ENCODE measurements around the gene CAMK4.
"Not testable (repeated sequence)": the region's sequence is repeated elsewhere in the genome, so short reads cannot be mapped to it uniquely, and the experiment has no call there.

The CAMK4 gene

DNA sequence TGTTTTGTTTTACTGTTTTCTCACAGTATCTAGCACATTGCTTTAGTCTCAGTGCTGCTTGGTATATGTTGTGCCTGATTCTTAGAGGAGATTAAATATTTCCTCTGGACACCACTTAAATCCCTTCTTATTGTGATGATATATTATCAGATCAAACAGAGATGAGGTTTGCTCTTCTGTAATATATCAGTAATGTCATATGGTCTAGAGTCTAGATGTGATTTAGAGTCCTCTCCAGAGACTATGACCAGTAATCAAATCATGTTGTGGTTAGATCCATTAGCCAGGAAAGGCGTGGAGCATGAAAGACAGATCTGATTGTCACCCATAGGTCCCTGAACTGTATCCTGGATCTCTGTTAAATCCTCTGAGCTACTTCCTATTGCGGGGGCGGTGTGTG, 24.4 kb downstream of the CAMK4 start:
- DNase-seq = no peak
- in situ Hi-C loops (cut with HindIII; ENCODE audit: low pct_ligation_motif_present, low pct_unique_long_range_greater_than_20kb, low sequenced_read_pairs) = no loop called here

- in situ Hi-C loops (cut with HindIII; ENCODE audit: low pct_ligation_motif_present, low pct_unique_long_range_greater_than_20kb, low sequenced_read_pairs) = no loop called here
- no peak for DNase-seq
These were observed 27.7 kb downstream of the CAMK4 start for GRCh38 chr5:111251921-111252320.

- in situ Hi-C loops (cut with HindIII; ENCODE audit: low pct_ligation_motif_present, low pct_unique_long_range_greater_than_20kb, low sequenced_read_pairs) = no loop called here
- DNase-seq = no peak
These were observed 28.8 kb downstream of the CAMK4 start for GRCh38 chr5:111252799-111253545.

GRCh38 chr5:111254613-111255012, 30.4 kb downstream of the CAMK4 start:
- peak; percentile 2 for DNase-seq
- in situ Hi-C loops (cut with HindIII; ENCODE audit: low pct_ligation_motif_present, low pct_unique_long_range_greater_than_20kb, low sequenced_read_pairs) = no loop called here

DNA sequence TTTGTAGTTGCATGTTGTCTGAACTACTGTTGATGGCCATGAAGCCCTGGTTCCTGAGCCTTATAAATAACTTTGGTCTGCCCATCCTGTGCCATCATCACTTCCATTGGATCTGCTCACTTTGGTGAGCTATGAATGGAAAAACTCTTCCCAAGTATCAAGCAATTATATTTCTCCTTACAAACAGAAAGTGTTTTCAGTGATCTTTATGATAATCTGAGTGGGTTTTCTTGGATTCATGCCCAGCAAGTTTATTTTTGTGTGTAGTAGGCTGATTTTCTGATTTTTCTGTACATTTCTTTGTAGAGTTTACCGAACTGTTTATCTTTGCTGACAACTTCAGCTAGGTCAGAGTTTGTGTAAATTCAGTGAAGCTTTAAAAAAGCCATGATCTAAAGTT, 31.0 kb downstream of the CAMK4 start:
- DNase-seq = no peak
- in situ Hi-C loops (cut with HindIII; ENCODE audit: low pct_ligation_motif_present, low pct_unique_long_range_greater_than_20kb, low sequenced_read_pairs) = no loop called here

DNA sequence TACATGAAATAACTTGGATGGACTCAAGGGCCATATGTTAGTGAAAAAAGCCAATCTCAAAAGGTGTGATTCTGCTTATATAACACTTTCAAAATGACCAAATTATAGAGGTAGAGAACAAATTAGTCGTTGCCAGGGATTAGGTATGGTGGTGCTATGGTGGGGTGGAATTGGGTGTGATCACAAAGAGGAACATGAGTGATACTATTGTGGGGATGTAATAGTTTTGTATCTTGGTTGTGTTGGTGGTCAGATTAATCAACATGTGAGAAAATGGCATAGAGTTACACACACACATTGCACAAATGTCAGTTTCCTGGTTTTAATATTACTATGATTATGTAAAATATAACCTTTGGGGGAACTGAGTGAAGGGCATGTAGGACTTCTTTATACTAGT, 31.9 kb downstream of the CAMK4 start:
- DNase-seq = no peak
- in situ Hi-C loops (cut with HindIII; ENCODE audit: low pct_ligation_motif_present, low pct_unique_long_range_greater_than_20kb, low sequenced_read_pairs) = no loop called here

GRCh38 chr5:111257610-111258009, 33.4 kb downstream of the CAMK4 start:
- DNase-seq; in situ Hi-C loops (cut with HindIII; ENCODE audit: low pct_ligation_motif_present, low pct_unique_long_range_greater_than_20kb, low sequenced_read_pairs): not testable (repeated sequence)

- in situ Hi-C loops (cut with HindIII; ENCODE audit: low pct_ligation_motif_present, low pct_unique_long_range_greater_than_20kb, low sequenced_read_pairs) = no loop called here
These were observed 35.5 kb downstream of the CAMK4 start for GRCh38 chr5:111259636-111260035.

DNA sequence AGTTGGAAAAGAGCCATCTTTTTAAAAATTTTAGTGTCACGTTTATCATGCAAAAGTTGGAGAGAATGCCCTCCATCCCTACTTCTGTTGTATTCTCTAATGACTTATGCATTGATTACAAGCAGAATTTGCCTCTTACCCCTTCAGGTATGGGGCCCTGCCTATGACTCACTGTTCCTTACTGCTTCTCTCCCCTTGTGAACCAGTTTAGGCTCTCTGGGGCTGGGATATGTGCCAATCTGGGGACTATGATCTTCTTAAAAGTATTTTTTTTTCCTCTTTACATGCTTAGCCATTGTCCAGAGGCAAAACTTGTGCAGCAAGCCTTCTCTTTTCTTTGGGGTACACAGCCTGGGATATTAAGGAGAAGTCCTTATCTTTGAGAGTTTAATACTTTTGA, 37.4 kb downstream of the CAMK4 start:
- in situ Hi-C loops (cut with HindIII; ENCODE audit: low pct_ligation_motif_present, low pct_unique_long_range_greater_than_20kb, low sequenced_read_pairs) = no loop called here
- no peak for DNase-seq

More at GRCh38 chr5:111259636-111260035, 35.5 kb downstream of the CAMK4 start:
- DNase-seq = no peak

- in situ Hi-C loops (cut with HindIII; ENCODE audit: low pct_ligation_motif_present, low pct_unique_long_range_greater_than_20kb, low sequenced_read_pairs) = no loop called here
- no peak for DNase-seq
These were observed 38.0 kb downstream of the CAMK4 start for GRCh38 chr5:111262153-111262552.

GRCh38 chr5:111262815-111263214, 38.6 kb downstream of the CAMK4 start:
- in situ Hi-C loops (cut with HindIII; ENCODE audit: low pct_ligation_motif_present, low pct_unique_long_range_greater_than_20kb, low sequenced_read_pairs) = no loop called here
- DNase-seq = no peak

GRCh38 chr5:111266491-111266890, 42.3 kb downstream of the CAMK4 start:
- DNase-seq = no peak
- in situ Hi-C loops (cut with HindIII; ENCODE audit: low pct_ligation_motif_present, low pct_unique_long_range_greater_than_20kb, low sequenced_read_pairs) = no loop called here

GRCh38 chr5:111268300-111268699, 44.1 kb downstream of the CAMK4 start:
- in situ Hi-C loops (cut with HindIII; ENCODE audit: low pct_ligation_motif_present, low pct_unique_long_range_greater_than_20kb, low sequenced_read_pairs) = no loop called here
- DNase-seq = no peak

DNA sequence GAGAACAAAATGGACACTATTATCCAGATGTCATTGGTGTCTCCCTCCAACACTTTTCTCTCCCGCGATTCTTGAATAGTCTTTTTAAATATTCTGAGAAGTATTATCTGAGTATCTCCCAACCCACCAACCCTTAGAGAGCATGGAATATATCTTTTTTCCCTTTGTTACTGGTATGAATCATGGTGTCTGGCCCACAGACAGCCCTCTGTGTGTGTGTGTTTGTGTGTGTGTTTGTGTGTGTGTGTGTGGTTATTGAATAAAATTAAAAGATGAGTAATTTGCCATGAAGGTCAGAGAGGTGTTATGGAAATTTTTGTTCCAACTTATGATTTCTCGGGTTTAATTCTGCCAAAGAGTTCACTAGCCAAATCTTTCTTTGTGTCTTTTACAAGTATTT, 47.7 kb downstream of the CAMK4 start:
- in situ Hi-C loops (cut with HindIII; ENCODE audit: low pct_ligation_motif_present, low pct_unique_long_range_greater_than_20kb, low sequenced_read_pairs) = no loop called here

GRCh38 chr5:111277061-111277460, 52.9 kb downstream of the CAMK4 start:
- no peak for DNase-seq
- in situ Hi-C loops (cut with HindIII; ENCODE audit: low pct_ligation_motif_present, low pct_unique_long_range_greater_than_20kb, low sequenced_read_pairs) = no loop called here

More for the DNA sequence above, 47.7 kb downstream of the CAMK4 start:
- no peak for DNase-seq

DNA sequence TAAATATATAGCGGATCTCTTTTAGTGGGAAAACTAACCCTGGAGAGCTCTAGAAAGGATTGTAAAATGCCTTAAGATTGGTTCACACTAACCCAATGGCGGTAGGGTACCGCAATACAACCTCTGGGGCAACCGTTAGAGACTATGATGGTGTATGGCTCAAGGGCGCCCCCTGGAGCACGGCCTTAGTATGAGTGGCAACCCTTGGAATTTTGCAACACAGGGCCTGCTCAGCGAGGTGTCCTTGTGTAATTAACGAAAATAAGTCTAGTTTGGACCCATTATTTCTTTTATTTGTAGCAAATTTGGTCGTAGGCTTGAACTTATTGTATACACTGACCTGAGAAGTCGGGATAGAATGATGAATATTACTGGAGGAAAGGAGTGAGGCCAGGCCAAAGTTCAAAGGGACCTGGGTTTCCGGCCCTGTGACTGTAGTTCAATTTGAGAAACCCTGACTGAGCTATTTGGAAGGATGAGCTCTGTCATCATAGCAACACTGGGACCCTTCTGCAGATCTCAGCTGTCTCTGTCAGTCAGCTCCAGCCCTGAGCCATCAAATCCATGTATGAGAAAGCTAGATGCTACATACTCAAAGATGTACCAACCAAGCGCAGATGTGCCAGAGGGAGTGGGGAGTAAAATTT, 54.8 kb downstream of the CAMK4 start:
- DNase-seq = peak; percentile 55
- in situ Hi-C loops (cut with HindIII; ENCODE audit: low pct_ligation_motif_present, low pct_unique_long_range_greater_than_20kb, low sequenced_read_pairs) = no loop called here

DNA sequence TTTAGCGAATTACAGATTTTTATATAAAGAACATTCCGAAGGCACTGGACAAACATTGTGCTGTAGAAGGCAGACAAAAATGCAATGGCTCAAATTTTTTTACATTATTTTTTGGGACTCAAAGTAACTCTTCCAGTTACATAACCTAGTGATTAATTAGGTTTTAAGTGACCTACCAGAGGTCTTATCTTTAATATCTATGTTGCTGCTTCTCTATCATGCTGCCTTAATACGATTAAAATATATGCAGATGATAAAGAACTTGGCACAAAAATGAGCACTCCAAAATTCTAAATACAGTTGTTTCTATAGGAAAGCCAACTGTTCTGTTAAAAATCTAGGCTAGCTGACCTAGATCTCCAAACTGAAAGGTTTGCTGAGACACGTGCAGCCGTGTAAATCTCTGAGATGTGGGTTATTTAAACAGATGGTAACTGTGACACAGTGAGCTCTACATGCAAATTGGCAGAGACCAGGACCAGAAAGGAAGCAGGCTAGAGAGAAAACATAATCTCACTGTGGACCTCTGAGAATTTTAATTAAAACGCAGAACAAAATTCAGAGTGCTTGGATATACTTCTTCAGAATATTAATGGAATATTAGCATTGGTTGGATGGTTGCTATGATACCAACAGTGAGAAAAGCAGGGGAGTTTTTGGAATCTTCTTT, 56.2 kb downstream of the CAMK4 start:
- no peak for DNase-seq
- in situ Hi-C loops (cut with HindIII; ENCODE audit: low pct_ligation_motif_present, low pct_unique_long_range_greater_than_20kb, low sequenced_read_pairs) = no loop called here

DNA sequence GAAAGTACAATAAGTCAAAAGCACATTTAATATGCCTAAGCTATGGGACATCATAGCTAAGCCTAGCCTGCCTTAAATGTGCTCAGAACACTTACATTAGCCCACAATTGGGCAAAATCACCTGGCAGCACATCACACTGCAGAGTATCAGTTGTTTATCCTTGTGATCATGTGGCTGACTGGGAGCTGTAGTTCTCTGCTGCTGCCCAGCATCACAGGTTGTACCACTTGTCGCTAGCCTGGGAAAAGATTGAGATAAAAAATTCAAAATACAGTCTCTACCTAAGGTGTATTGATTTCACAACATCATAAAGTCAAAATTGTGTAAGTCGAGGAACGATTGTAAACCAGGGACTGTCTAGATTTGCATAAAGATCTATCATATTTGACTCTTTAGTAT, 58.6 kb downstream of the CAMK4 start:
- in situ Hi-C loops (cut with HindIII; ENCODE audit: low pct_ligation_motif_present, low pct_unique_long_range_greater_than_20kb, low sequenced_read_pairs) = no loop called here
- DNase-seq = no peak

DNA sequence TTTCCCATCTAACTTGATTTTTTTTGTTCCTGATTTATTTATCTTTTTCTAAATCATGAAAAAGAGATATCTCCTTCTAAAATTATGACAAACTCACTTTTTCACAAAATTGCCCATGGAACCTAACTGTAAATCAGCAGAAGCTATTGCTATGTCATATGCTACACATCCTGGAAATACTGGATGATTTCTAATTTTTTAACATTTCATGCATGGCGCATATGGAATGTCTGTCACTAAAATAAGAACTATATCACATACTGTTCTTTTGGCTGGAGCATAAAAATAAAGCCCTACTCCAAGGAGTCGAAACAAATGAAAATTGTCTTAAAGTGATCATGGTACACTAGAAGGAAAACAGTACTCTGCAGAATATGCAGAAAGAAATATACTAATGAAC, 60.6 kb downstream of the CAMK4 start:
- DNase-seq = no peak
- in situ Hi-C loops (cut with HindIII; ENCODE audit: low pct_ligation_motif_present, low pct_unique_long_range_greater_than_20kb, low sequenced_read_pairs) = no loop called here

DNA sequence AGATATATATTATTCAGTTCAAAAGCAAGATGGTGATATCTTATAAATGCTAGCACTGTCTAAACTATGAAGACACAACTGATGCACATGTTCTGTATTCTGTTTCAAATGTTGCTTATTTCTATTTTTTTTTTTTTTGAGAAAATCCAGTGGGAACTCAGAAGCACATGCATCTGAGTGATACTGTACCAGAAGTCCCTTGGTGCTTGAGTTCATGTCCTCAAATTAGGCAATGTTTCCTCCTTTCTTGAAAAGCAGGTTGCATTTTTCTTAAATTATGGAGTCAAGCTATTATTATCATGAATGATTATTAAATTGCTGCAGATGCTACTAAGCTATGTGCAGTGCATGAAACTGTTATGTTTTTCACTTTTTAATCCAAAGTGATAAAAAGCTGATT, 70.4 kb downstream of the CAMK4 start:
- no peak for DNase-seq
- in situ Hi-C loops (cut with HindIII; ENCODE audit: low pct_ligation_motif_present, low pct_unique_long_range_greater_than_20kb, low sequenced_read_pairs) = no loop called here
